Ishikawa (cell line): ENCODE results near the gene FAM13B.

Source experiments
- CEBPB ChIP-seq: IDR thresholded peaks from 2 replicates; pipeline ENCODE4 v1.6.1; 2012
- CREB1 ChIP-seq: IDR thresholded peaks from 2 replicates; pipeline ENCODE4 v1.6.1; 2012; ENCODE audit warnings: low read depth
- EGR1 ChIP-seq: IDR thresholded peaks from 2 replicates; pipeline ENCODE4 v1.6.1; 2012
- EP300 ChIP-seq: IDR thresholded peaks from 2 replicates; pipeline ENCODE4 v1.6.1; 2012; ENCODE audit warnings: borderline replicate concordance
- NFIC ChIP-seq: IDR thresholded peaks from 2 replicates; pipeline ENCODE4 v1.6.1; 2012
- RAD21 ChIP-seq: IDR thresholded peaks from 2 replicates; pipeline ENCODE4 v1.6.1; 2012; ENCODE audit warnings: low read depth
- TAF1 ChIP-seq: IDR thresholded peaks from 2 replicates; pipeline ENCODE4 v1.6.1; 2012; ENCODE audit warnings: low read depth, mild to moderate bottlenecking
- TCF12 ChIP-seq: IDR thresholded peaks from 2 replicates; pipeline ENCODE4 v1.6.1; 2012; ENCODE audit warnings: low read depth
- TEAD4 ChIP-seq: IDR thresholded peaks from 2 replicates; pipeline ENCODE4 v1.6.1; 2012
- YY1 ChIP-seq: IDR thresholded peaks from 2 replicates; pipeline ENCODE4 v1.6.1; 2012; ENCODE audit warnings: low read depth
- ZBTB7A ChIP-seq: IDR thresholded peaks from 2 replicates; pipeline ENCODE4 v1.6.1; 2012; ENCODE audit warnings: low read depth
- TF ChIP-seq, protein P1 (sequence below): IDR thresholded peaks from 2 replicates; pipeline ENCODE4 v1.6.1; 2012
- TF ChIP-seq, protein P2 (sequence below): IDR thresholded peaks from 2 replicates; pipeline ENCODE4 v1.6.1; 2012
- TF ChIP-seq, protein P3 (sequence below): IDR thresholded peaks from 2 replicates; pipeline ENCODE4 v1.6.1; 2012; ENCODE audit warnings: low read depth, mild to moderate bottlenecking

DNA sequence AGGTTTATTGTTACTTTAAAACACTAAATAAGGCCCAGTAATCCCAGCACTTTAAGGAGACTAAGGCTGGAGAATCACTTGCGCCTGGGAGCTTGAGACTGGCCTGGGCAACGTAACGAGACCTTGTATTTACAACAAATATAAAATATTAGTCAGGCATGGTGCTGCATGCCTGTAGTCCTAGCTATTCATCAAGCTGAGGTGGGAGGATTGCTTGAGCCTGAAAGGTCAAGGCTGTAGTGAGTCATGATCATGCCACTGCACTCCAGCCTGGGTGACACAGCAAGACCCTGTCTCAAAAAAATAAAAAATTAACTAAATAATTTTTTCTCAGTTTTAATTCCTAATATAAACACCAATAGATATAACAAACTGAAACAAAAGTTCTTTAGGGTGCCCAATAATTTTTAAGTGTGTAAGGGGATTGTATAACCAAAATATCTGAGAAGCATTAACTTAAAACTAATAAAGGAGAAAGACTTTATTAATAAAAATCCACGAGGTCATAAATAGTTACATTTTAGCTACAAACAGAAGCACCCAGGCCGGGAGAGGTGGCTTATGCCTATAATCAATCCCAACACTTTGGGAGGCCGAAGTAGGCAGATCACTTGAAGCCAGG lies 32.7 kb downstream of the FAM13B start:
- TF ChIP-seq YY1 (no peak), TAF1 (no peak), NFIC (no peak), RAD21 (no peak), EP300 (no peak), EGR1 (no peak), CEBPB (no peak), ZBTB7A (no peak), TEAD4 (no peak), TCF12 (no peak), CREB1 (no peak)
- TF ChIP-seq, protein P1, sequence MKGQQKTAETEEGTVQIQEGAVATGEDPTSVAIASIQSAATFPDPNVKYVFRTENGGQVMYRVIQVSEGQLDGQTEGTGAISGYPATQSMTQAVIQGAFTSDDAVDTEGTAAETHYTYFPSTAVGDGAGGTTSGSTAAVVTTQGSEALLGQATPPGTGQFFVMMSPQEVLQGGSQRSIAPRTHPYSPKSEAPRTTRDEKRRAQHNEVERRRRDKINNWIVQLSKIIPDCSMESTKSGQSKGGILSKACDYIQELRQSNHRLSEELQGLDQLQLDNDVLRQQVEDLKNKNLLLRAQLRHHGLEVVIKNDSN: no peak
- TF ChIP-seq, protein P2, sequence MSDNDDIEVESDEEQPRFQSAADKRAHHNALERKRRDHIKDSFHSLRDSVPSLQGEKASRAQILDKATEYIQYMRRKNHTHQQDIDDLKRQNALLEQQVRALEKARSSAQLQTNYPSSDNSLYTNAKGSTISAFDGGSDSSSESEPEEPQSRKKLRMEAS: no peak
- TF ChIP-seq, protein P3, sequence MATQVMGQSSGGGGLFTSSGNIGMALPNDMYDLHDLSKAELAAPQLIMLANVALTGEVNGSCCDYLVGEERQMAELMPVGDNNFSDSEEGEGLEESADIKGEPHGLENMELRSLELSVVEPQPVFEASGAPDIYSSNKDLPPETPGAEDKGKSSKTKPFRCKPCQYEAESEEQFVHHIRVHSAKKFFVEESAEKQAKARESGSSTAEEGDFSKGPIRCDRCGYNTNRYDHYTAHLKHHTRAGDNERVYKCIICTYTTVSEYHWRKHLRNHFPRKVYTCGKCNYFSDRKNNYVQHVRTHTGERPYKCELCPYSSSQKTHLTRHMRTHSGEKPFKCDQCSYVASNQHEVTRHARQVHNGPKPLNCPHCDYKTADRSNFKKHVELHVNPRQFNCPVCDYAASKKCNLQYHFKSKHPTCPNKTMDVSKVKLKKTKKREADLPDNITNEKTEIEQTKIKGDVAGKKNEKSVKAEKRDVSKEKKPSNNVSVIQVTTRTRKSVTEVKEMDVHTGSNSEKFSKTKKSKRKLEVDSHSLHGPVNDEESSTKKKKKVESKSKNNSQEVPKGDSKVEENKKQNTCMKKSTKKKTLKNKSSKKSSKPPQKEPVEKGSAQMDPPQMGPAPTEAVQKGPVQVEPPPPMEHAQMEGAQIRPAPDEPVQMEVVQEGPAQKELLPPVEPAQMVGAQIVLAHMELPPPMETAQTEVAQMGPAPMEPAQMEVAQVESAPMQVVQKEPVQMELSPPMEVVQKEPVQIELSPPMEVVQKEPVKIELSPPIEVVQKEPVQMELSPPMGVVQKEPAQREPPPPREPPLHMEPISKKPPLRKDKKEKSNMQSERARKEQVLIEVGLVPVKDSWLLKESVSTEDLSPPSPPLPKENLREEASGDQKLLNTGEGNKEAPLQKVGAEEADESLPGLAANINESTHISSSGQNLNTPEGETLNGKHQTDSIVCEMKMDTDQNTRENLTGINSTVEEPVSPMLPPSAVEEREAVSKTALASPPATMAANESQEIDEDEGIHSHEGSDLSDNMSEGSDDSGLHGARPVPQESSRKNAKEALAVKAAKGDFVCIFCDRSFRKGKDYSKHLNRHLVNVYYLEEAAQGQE: no peak
